AG04449 (cell line): ENCODE data around the gene MAP3K20.

Source experiments
- CTCF ChIA-PET: fragments of 350-600 bp; formaldehyde crosslinking; extraction: SDS; loops from one replicate; lab custom pipeline; 2021; ENCODE audit warnings: antibody characterized with exemption; lab: Yijun Ruan, JAX
- POLR2A ChIA-PET: fragments of 400-600, 350-600 bp; formaldehyde crosslinking; extraction: SDS; loops from one replicate; lab custom pipeline; 2020; ENCODE audit warnings: antibody characterized with exemption, inconsistent platforms; lab: Yijun Ruan, JAX
- DNase-seq: peaks from one replicate; pipeline ENCODE4 v3.0.0-alpha.2; 2010; ENCODE audit warnings: low read depth, low spot score
- H3K4me3 ChIP-seq: 2 replicates; pipeline ENCODE4 v1.5.1; 2011; ENCODE audit warnings: low read depth, mild to moderate bottlenecking, control low read depth, low read length
- CTCF ChIP-seq: IDR thresholded peaks from one replicate; pipeline ENCODE4 v1.5.1; 2011; ENCODE audit warnings: mild to moderate bottlenecking, moderate library complexity, low read length, control low read depth, inconsistent platforms; ENCODE audit not compliant: insufficient read depth; ENCODE audit errors: missing control alignments

The MAP3K20 gene

GRCh38 chr2:173229086-173229485 is 153.4 kb downstream of the MAP3K20 start:
- CTCF ChIA-PET = interaction anchor here (0.7 to 2.5 kb wide), 4 partner anchors 18 to 202 kb away, joined by 3 to 8 read pairs (median 4); no protein-coding TSS in a partner anchor
- TF ChIP-seq CTCF = no peak
- H3K4me3 ChIP-seq = no peak overlapping the region
- POLR2A ChIA-PET = no interaction called here
- no peak for DNase-seq

- ChIA-PET CTCF (interaction anchor here (1.4 to 2.3 kb wide), 2 partner anchors 19 to 202 kb away, joined by 5 to 8 read pairs; no protein-coding TSS in a partner anchor), POLR2A (no interaction called here)
- no peak overlapping the region for H3K4me3 ChIP-seq
- TF ChIP-seq CTCF = no peak
- DNase-seq = no peak
These were observed 154.5 kb downstream of the MAP3K20 start for GRCh38 chr2:173230181-173230580.

GRCh38 chr2:173231042-173231441 is 155.4 kb downstream of the MAP3K20 start:
- no peak for TF ChIP-seq CTCF
- no peak overlapping the region for H3K4me3 ChIP-seq
- no peak for DNase-seq
- ChIA-PET CTCF (interaction anchor here (0.9 to 2.3 kb wide), 5 partner anchors 14 to 209 kb away, joined by 3 to 8 read pairs (median 4); no protein-coding TSS in a partner anchor), POLR2A (no interaction called here)

- no peak for DNase-seq
- POLR2A ChIA-PET = no interaction called here
- CTCF ChIA-PET = interaction anchor here (0.9 to 2.3 kb wide), 5 partner anchors 14 to 209 kb away, joined by 3 to 8 read pairs (median 4); no protein-coding TSS in a partner anchor
- no peak for TF ChIP-seq CTCF
- H3K4me3 ChIP-seq = no peak overlapping the region
These were observed 155.8 kb downstream of the MAP3K20 start for GRCh38 chr2:173231465-173231864.

GRCh38 chr2:173232956-173233744 is 157.5 kb downstream of the MAP3K20 start:
- TF ChIP-seq CTCF = no peak
- DNase-seq = no peak
- ChIA-PET POLR2A (interaction anchor here (0.6 to 1.0 kb wide), 2 partner anchors 16 kb away, joined by 3 read pairs; no protein-coding TSS in a partner anchor), CTCF (interaction anchor here (0.8 to 1.8 kb wide), 3 partner anchors 14 to 207 kb away, joined by 3 to 4 read pairs (median 3); no protein-coding TSS in a partner anchor)
- no peak overlapping the region for H3K4me3 ChIP-seq
